Tongue (tissue), 2 donors: Measurements from ENCODE around the gene ACACA. TPM values are rescaled to one million over a fixed set of nuclear protein-coding genes. Genes with fewer than 3 reads are reported as not detected.
A peak's percentile ranks its signal among the peaks of the same experiment; 100 is the strongest.
"Not testable (repeated sequence)": the region's sequence is repeated elsewhere in the genome, so short reads cannot be mapped to it uniquely, and the experiment has no call there.

Experiments
- DNase-seq: peaks from one replicate; pipeline ENCODE4 v3.0.0-alpha.2; 2015
- total RNA-seq: library from RNA; depleted of rRNA; stranded (reverse); fragments of >200 nt; gene quantifications from one replicate; pipeline ENCODE4 v1.2.3, GENCODE V29; 2014

Gene ACACA
- total RNA-seq, 1 donor from 2014 or later, result 45.0 TPM

DNA sequence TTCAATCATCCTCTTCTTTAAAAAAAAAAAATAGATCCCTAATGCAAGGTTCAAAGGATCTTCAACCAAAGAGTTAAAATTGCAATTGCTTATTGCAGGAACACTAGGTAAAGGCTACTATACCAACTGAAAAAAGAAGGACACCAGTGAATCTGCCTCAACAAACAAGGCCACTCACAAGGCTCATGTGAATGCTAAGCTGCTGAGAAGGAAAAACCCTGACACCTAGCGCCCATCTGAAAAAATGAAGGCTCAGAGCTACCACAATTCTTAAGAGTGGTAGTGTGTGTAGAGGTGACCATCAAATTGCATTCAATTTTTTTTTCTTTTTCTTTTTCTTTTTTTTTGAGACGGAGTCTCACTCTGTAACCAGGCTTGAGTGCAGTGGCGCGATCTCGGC lies 232.4 kb downstream of the ACACA start:
- DNase-seq, result peak; percentile 65

DNA sequence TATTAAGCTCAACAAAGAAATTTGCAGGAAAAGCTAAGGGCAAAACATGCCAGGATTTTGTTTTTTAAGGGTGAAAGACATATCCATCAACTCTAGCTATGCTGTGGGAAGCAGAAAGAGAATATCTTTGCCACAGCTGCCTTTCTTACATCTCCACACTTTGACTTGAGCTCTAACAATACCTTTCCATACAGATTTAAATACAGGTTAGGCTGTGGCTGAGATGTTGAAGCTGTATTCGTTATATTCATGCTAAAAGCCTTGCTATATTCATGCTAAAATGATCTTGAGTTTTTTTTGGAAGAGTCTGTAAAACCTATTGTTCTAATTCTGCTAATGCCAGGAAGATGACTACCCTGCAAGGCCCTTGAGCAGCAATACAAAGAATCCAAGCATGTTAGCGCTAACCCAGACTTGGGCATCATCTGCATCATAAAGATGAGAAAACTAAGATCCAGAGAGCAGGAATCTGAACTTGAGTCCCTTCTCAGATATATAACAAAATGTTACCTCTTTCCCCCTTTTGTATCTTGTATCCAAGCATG lies 235.7 kb downstream of the ACACA start:
- DNase-seq, result no peak

DNA sequence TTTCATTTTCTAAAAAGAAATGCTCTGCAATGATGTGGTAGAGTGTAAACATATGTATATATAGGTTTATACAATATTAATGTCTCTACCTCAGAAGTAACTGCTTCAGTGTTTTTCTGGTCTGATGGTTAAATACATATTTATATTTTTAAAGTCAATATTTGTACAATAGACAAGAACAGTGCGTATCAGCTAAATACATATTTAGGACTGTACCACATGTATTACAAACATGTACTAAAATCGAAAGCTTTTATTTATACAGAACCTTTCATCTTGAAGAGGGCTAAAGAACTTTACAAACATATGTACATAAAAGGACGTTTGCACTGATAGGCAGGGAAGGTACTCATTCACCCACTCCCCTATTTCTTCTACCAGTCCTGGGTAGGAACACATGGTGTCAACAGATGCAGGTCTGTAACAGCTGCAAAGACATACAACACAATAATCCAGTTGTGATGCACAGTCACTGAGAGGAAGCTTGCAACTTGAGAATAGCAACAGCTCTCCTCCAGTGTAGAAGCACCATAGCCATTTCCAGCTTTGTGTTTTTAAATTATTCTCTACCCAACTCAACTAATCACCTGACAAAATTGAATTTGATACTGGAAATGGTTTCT lies 237.8 kb downstream of the ACACA start:
- peak; percentile 73 for DNase-seq

DNA sequence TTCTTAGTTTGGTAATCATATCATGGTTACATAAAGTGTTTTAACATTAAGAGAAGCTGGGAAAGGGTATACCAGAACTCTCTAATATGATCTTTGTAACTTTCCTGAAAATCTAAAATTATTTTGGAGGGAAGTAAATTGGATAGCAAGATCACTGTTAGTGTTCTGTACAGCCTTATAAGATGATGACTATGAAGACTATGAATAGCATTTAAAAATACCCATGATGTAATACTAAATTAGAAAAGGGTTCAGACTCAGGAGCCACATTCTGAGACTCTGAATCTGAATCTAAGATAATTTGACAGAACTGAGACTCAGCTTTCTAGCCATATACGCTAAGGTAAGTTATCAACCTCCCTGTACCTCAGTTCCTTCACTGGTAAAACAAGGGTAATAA lies 238.9 kb downstream of the ACACA start:
- no peak for DNase-seq

DNA sequence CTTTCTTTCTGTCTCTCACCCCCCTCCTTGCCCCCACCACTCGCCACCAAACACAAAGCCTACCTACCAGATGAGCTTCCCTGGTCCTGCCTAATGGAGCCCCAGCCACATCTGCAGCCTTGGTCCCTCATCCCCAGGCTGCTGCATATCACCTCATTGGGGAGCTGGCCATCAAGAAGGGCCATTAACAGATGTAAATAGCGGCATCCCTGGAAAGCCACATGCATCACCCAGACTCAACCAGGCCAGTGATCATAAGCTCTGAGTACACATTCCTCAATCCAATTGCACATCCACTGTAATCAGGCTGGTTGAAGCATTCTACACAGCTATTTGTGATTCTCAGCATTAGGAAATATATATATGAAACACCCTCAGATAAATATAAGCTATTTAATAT lies 242.6 kb downstream of the ACACA start:
- DNase-seq, result no peak

DNA sequence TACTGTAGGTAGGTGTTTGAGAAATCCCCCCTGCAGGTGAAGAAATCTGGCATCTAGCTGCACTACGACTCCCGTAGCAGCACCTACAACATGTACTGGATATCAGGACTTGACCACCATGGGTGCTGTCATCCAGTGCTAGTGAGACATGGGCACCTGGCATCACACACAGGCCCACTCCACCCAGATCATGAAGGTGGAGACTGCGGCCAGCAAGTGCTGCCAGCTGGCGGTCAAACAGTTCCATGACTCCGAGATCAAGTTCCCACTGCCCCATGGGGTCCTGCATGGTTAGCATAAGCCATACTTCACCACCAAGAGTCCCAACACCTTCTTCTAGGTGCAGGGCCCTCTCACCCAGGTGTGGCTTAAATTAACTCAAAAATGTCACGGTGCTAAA lies 243.8 kb downstream of the ACACA start:
- no peak for DNase-seq

DNA sequence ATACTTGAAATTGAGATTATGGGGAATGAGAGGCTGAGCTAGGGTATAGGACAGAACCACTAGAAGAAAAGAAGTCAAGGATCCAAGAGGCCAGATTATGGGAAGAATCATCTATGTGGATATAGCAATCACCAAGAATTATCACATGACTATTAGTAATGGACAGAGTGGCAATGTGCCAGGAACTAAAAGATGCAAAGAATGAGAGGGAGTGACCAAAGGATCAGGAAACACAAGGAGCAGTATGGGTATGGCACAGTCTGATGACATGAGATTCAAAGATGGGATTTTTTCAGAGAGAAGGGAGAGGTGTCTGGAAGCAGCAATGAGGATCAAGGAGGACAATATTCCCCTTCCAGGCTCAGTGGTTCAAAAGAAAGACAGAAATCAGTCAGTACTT lies 245.7 kb downstream of the ACACA start:
- no peak for DNase-seq

DNA sequence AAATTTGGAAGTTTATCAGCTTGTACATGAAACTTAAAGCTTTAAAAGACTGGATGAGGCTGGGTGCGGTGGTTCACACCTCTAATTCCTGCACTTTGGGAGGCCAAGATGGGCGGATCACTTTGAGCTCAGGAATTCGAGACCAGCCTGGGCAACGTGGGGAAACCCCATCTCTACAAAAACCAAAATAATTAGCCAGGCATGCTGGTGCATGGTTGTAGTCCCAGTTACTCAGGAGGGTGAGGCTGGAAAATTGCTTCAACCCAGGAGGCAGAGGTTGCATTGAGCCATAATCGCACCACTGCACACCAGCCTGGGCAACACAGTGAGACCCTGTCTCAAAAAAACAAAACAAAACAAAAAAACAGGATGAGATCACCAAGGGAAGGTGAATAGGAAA lies 248.3 kb downstream of the ACACA start:
- no peak for DNase-seq

DNA sequence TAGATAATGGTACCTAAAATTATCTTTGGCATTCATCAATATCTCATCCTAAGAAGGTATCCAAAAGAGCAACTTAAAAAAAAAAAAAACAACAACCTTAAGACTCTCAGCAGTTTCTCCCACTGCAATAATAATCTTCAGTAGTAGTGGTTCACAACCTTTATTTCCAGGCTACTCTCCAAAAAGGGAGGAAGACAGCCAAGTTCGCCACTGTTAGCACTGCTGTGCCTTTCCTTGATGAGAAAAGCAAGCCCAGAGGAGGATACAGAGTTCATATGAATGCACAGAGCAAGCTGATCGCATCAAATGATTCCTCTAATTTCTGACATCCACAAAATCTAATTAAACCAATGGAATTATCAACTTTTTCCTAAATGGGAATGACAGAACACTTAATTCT lies 258.5 kb downstream of the ACACA start:
- DNase-seq, result no peak

DNA sequence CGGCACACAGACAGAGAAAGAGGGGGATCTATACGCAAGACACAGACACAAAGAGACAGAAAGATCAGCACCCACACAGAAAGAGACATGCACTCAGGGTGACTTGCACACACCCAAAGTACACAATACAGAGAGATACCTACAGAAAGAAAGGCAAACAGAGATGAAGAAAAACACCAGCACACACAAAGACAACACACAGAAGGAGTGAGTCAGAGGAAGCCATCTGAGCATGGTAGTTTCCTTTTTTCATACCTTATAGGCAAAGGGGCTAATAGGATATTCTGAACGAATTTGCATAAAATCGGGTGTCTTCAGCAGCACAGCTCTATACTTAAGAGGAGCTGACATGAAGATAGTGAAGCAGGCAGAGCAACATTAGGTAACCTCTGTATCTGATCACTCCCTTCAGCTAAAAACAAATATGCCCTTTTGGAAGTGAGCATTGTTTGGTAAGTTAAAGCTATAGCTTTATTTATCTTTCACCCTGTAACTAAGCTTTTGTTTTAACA lies 259.3 kb downstream of the ACACA start:
- peak; percentile 37 for DNase-seq

DNA sequence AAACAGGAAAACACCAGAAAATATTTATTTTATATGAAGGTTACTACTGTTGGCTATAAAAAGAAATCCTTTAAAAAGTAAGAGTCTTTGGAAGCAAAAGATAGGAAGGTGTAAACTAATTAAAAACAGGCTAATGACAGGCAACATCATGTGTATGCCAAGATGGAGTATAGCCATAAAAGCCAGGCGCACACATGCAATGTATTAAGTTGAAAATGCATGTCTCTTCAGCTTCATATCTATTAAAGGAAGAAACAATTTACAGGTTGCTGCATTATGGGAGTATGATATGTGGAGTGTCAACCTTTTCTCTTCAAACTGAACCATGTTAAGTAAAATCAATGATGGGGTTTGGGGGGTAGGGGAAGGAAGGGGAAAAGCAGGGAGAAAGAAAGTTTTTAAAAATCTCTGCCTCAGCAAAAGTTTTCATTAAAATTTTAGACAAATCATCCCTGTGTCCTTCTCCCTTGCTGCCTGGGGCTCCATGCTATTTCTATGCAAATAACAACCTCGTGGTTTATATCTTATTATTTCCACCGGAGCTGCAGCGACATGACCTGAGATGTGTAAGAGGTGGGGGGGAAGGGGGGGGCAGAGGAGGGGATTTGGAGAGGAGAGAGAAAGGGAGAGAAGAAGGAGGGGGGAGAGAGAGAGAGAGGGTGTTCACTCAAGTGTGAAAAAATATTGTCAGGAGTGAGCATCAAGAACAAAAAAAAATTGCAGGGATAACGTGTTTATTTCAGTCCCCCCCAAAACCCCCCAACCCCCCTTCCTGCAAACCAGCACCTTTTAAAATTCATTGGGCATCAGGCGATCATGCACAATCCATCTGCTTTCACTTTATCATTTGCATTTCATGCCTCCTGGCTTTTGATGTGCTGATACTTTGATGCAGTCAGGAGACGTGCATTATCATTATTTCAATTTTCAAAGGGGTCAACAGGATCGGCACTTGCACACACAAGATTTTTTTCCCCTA lies 260.3 kb downstream of the ACACA start:
- DNase-seq, result no peak

DNA sequence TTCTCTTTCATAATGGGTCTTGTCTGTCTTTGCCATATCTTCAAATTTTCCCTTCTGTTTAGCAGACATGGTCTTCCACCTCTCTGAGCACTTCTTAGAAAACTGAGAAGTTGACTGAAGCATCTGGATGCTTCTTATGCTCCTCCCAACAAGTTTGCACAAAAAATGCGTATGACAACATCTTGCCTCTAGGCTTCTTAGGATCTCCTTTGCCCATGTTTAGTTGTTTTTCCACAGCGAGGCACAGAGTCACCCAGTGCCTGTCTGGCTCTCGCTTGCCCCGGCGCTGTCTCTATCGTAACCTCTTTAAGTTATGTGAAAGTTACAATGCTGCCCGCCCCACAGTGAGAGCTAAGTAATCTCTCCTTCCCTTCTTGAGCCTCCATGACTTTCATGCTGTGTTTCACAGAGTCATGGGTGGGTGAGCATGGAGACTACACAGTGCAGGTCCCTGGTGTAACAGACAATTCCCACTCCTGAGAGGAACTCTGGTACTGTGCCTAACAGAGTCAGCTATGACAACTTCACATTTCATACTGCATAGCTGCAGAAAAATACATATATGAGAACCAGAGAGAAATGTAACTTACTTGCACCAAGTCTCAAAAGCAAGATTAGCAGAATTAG lies 262.4 kb downstream of the ACACA start:
- DNase-seq, result no peak

DNA sequence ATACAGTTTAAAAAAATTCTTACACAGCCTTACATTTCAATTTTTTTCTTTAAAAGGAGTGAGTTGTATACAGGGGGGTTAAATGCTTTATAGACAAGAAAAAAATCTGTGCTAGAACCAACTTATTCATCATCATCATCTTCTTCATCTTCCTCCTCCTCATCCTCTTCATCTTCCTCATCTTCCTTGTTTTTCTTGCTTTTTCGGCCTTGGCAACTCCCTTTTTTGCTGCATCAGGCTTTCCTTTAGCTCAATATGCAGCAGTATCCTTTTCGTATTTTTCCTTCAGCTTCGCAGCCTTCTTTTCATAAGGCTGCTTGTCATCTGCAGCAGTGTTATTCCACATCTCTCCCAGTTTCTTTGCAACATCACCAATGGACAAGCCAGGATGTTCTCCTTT lies 263.1 kb downstream of the ACACA start:
- not testable (repeated sequence) for DNase-seq

DNA sequence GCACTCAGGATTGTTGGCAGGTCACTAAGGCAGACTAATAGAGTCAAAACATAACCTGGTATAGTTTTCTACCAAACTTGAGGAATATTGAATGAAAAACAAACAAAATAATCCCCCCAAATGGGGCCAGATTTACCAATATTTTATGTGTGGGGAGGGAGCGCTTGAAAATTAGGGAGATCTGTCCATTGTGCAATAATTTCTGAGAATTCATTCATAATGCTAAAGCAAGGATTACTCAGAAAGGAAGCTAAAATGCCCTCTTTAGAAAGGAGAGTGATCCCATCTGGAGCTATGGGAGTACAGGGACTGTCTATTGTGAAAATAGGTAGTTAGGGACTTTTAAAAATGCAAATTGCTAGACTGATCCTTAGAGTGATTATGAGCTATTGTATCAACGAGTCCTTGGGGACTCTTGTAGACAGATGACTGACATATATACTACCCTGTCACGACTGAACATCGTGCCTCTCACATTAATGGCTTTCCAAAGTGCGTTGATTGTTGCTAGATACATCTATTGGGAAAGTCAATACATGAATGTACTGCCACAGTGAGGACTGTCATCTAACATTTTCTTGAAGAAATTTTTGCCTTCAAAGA lies 264.2 kb downstream of the ACACA start:
- DNase-seq, result no peak

DNA sequence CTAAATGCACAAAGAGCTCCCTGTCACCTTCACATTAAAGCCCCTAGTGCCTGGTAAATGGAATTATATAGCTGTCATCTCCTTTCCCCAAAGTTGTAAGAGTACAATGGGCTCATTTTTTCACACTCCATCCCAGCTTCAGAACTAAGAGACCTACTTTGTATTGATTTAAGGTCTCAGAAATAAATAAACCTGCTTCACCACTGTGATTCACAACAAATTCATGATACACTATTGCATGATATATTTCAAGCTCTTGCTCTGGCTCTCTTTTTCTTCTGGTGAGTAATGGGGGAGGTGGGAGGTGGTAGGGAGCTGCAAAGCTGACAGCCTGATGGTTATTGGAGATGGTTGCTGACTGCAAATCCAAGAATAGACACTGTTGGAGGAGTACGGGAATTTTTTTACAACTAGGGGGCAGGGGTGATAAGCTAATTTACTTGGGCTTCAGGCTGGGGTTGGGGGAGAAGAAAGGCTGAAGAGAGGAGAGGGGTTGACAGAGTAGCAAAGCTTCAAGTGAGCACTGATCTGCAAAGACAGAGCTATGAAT lies 268.0 kb downstream of the ACACA start:
- DNase-seq, result no peak

DNA sequence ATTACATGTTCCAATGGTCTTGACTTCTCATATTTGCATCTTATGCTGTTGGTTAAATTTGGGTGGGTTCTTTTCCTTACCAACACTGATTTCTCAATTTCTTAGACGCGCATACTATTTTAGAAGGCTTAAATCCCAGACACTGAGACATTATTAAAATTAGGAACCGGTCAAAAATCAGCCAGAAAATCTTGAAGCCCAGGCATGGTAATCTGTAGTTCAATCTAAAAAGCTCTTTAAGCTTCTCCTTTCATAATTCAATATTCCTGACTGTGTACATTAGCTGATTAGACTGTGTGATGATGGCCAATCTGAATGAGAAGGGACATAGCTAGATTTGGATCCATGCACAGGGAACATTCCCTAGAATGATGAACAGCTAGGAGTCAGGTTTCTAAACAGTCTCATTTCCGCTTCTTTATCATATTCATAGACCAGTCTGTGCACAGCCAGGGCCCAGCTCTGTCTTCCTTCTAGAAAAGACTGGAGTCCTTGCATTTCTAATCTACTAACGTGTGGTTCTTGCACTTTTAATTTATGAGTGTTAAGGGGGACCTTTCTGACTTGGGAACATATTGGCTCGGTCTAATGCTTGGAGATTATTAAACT lies 268.6 kb downstream of the ACACA start:
- DNase-seq, result no peak

DNA sequence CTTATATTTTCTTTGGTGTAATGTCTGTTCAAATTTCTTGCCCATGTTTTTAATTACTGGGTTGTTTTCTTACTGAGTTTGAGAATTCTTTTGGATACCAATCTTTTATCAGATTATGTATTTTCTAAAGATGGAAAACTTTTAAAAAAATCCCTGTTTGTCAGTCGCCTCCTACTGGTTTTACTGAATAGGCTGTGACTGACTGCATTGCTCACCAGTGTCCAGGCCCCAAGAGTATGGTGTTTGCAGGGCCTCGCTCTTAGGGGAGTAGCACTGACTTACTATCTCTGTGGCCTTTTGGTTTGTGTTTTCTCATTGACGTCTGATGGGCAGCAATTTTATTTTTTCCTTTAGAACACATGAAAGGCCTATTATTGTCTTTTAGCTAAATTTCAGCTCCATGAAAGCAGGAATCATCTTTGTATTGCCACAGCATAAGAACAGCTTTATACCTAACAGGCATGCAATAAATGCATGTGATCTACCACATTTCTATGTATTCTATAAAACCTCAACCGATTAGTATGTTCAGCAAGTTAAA lies 269.5 kb downstream of the ACACA start:
- DNase-seq, result no peak

DNA sequence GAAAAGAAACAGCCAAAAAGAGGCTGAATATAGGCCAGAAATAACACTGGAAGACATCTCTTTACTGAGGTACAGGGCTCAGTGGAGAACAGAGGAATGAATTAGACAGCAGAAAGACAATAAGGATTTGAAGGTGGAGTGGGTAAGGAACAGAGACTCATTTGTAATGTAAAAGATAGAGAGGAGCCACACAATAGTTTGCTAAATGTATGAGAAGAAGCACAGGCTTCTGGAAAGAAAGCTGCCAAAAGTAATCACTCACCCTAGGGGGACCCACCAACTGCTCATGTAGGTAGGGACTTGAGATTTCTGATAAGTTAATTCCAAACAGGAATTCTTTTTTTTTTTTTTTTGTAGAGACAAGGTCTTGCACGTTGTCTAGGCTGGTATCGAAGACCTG lies 271.1 kb downstream of the ACACA start:
- DNase-seq, result no peak

DNA sequence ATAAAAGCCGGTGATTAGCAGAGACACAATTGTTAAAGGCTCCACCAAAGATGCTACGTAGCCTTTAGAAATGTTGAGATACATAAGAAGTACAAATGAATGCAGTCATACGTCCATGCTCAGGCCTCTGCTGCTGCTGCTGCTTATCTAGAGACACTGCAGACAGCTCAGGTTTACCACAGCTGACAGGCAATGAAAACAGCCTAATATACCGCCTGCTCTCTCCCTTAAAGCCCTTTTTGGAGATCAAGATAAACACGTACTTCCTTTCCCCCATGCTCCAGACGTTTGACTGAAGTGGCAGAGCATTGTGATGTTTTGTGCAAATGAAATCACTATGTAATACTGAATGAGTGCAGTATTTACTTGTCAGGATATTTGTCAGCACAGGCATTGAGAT lies 272.6 kb downstream of the ACACA start:
- DNase-seq, result peak; percentile 32

DNA sequence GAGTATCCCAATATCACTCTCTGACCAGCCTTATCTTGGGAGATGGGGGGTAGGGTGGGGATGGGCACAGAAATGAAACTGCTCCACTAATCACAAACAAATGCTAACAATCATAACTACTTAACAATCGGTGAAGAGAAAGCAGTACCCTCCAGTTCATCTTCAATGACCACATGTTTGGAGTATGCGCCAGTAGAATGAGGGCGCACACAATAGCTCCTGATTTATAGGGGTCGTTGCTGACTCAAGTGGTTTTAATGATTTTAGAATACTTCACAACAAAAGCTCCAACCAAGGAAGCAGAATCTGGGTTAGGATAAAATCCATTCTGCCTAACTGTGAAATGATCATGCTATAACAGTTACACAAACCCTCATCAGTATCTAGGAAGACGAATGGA lies 273.5 kb downstream of the ACACA start:
- DNase-seq, result no peak
